IMR-90 (cell line): ENCODE results near the gene ZNF23.

ENCODE experiments used
- BHLHE40 ChIP-seq: fragments of 150-350 bp; IDR thresholded peaks from 2 replicates; pipeline ENCODE4 v1.6.1; 2016; ENCODE audit warnings: mild to moderate bottlenecking, low read depth, low read length
- CEBPB ChIP-seq: IDR thresholded peaks from 2 replicates; pipeline ENCODE4 v1.6.1; 2012; ENCODE audit warnings: low read depth, low read length, improper control_type of control experiment
- CHD1 ChIP-seq: IDR thresholded peaks from 2 replicates; pipeline ENCODE4 v1.6.1; 2012; ENCODE audit warnings: low read depth, low read length, improper control_type of control experiment
- FOS ChIP-seq: fragments of 150-350 bp; IDR thresholded peaks from 2 replicates; pipeline ENCODE4 v1.6.1; 2016; ENCODE audit warnings: low read depth, low read length
- MAFK ChIP-seq: IDR thresholded peaks from 2 replicates; pipeline ENCODE4 v1.6.1; 2012; ENCODE audit warnings: low read depth, low read length, improper control_type of control experiment
- MAZ ChIP-seq: IDR thresholded peaks from 2 replicates; pipeline ENCODE4 v1.6.1; 2012; ENCODE audit warnings: low read depth, mild to moderate bottlenecking, low read length, improper control_type of control experiment, moderate library complexity, borderline replicate concordance
- MXI1 ChIP-seq: IDR thresholded peaks from 2 replicates; pipeline ENCODE4 v1.6.1; 2012; ENCODE audit warnings: low read depth, mild to moderate bottlenecking, low read length, moderate library complexity, borderline replicate concordance
- POLR2A ChIP-seq: IDR thresholded peaks from 2 replicates; pipeline ENCODE4 v1.6.1; 2012; ENCODE audit warnings: mild to moderate bottlenecking, low read depth, low read length
- RAD21 ChIP-seq: IDR thresholded peaks from 2 replicates; pipeline ENCODE4 v1.6.1; 2012; ENCODE audit warnings: low read length, improper control_type of control experiment
- RCOR1 ChIP-seq: IDR thresholded peaks from 2 replicates; pipeline ENCODE4 v1.6.1; 2012; ENCODE audit warnings: mild to moderate bottlenecking, low read length, improper control_type of control experiment; ENCODE audit not compliant: insufficient replicate concordance
- RFX5 ChIP-seq: IDR thresholded peaks from 2 replicates; pipeline ENCODE4 v1.8.0; 2012; ENCODE audit warnings: low read depth, mild to moderate bottlenecking, low read length, moderate library complexity
- TF ChIP-seq, protein P1 (sequence below): conservative IDR thresholded peaks from 2 replicates; pipeline ENCODE4 v1.5.1; 2012; ENCODE audit warnings: mild to moderate bottlenecking, low read depth, low read length, improper control_type of control experiment
- TF ChIP-seq, protein P2 (sequence below): fragments of 150-350 bp; IDR thresholded peaks from 2 replicates; pipeline ENCODE4 v1.6.1; 2017; ENCODE audit warnings: mild to moderate bottlenecking, antibody characterized with exemption, low read length, low read depth

DNA sequence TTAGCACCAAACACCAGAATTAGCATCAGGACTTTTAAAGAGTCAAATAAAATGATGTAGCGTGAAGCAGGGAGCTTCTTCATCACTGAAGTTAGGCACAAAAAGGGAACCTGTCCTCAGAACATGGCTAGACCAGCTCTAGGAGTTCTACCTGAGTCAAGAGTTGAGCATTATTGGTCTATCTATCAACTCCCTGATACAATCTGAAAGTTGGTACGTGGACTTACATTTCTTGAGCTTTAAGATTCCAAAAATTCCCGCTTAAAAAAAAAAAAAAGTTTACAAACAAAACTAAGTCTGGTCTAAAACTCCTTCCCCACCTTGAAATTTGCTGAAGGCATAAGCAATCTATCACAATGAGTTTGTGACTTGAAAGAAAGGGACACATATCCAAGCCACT, 32.5 kb downstream of the ZNF23 start:
- TF ChIP-seq, protein P1, sequence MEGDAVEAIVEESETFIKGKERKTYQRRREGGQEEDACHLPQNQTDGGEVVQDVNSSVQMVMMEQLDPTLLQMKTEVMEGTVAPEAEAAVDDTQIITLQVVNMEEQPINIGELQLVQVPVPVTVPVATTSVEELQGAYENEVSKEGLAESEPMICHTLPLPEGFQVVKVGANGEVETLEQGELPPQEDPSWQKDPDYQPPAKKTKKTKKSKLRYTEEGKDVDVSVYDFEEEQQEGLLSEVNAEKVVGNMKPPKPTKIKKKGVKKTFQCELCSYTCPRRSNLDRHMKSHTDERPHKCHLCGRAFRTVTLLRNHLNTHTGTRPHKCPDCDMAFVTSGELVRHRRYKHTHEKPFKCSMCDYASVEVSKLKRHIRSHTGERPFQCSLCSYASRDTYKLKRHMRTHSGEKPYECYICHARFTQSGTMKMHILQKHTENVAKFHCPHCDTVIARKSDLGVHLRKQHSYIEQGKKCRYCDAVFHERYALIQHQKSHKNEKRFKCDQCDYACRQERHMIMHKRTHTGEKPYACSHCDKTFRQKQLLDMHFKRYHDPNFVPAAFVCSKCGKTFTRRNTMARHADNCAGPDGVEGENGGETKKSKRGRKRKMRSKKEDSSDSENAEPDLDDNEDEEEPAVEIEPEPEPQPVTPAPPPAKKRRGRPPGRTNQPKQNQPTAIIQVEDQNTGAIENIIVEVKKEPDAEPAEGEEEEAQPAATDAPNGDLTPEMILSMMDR, result no peak
- TF ChIP-seq, protein P2, sequence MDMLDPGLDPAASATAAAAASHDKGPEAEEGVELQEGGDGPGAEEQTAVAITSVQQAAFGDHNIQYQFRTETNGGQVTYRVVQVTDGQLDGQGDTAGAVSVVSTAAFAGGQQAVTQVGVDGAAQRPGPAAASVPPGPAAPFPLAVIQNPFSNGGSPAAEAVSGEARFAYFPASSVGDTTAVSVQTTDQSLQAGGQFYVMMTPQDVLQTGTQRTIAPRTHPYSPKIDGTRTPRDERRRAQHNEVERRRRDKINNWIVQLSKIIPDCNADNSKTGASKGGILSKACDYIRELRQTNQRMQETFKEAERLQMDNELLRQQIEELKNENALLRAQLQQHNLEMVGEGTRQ, result no peak
- TF ChIP-seq POLR2A (no peak), BHLHE40 (no peak), MAFK (no peak), FOS (no peak), CHD1 (no peak), MXI1 (no peak), RCOR1 (no peak), RFX5 (no peak), CEBPB (no peak), RAD21 (no peak), MAZ (no peak)
